Measurements from ENCODE around the gene CASS4. TPM values are rescaled to one million over a fixed set of nuclear protein-coding genes. Genes with fewer than 3 reads are reported as not detected.

Gene CASS4
- total RNA-seq, 1 experiment from 2014 or later: 0.15 TPM

DNA sequence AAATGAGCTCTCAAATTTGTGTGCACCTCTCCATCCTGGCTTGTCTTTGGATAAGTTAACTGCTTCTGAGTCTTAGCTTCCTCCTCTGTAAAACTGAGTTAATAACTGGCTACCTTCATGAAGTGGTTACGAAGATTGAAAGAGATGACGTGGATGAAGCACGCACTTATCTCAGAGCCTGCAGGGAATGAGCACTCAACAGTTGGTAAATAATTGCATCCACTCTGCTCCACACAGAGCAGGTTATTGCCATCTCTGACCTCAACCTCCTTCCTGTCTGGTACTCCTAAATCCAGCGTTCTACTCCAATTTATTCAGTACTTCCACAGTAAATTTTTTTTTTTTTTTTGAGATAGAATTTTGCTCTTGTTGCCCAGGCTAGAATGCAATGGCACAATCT lies 26.9 kb upstream of the CASS4 start:
- H3K27ac ChIP-seq (ENCODE audit: low read length): no peak overlapping the region
- intact Hi-C loops (cut with micrococcal nuclease; ENCODE audit: unreplicated experiment) (no loop called here), in situ Hi-C loops (cut with HindIII; ENCODE audit: low pct_unique_long_range_greater_than_20kb, low sequenced_read_pairs) (no loop called here)
- H3K36me3 ChIP-seq (ENCODE audit: control insufficient read depth, insufficient read depth, low read length): peaks cover 44% of the 10 kb centered on the region
- no TSS peak for BruUV-seq (replicated peaks)
- H3K9me3 ChIP-seq (ENCODE audit: control insufficient read depth, insufficient read depth, low read depth, low read length): no peaks in the 10 kb centered on the region
- H3K4me3 ChIP-seq (ENCODE audit: low read depth in 2 of 2, low read length in 2 of 2): no peak overlapping the region
- DNase-seq (ENCODE audit: low read depth, low spot score) (no peak), ATAC-seq (no peak)
- ChIA-PET CTCF (no interaction called here), POLR2A (no interaction called here)
- H3K4me1 ChIP-seq (ENCODE audit: control insufficient read depth, insufficient read depth, low read length): peaks cover 7% of the 10 kb centered on the region
- TF ChIP-seq, protein P1, sequence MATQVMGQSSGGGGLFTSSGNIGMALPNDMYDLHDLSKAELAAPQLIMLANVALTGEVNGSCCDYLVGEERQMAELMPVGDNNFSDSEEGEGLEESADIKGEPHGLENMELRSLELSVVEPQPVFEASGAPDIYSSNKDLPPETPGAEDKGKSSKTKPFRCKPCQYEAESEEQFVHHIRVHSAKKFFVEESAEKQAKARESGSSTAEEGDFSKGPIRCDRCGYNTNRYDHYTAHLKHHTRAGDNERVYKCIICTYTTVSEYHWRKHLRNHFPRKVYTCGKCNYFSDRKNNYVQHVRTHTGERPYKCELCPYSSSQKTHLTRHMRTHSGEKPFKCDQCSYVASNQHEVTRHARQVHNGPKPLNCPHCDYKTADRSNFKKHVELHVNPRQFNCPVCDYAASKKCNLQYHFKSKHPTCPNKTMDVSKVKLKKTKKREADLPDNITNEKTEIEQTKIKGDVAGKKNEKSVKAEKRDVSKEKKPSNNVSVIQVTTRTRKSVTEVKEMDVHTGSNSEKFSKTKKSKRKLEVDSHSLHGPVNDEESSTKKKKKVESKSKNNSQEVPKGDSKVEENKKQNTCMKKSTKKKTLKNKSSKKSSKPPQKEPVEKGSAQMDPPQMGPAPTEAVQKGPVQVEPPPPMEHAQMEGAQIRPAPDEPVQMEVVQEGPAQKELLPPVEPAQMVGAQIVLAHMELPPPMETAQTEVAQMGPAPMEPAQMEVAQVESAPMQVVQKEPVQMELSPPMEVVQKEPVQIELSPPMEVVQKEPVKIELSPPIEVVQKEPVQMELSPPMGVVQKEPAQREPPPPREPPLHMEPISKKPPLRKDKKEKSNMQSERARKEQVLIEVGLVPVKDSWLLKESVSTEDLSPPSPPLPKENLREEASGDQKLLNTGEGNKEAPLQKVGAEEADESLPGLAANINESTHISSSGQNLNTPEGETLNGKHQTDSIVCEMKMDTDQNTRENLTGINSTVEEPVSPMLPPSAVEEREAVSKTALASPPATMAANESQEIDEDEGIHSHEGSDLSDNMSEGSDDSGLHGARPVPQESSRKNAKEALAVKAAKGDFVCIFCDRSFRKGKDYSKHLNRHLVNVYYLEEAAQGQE (IDR thresholded peaks at IDR 0.05; ENCODE audit: insufficient read depth in 1 of 2, low read depth in 2 of 2, low read length in 1 of 2): no peak
- TF ChIP-seq POLR2AphosphoS5 (IDR thresholded peaks at IDR 0.05; ENCODE audit: low read depth, low read length) (no peak), SIN3A (IDR thresholded peaks at IDR 0.05; ENCODE audit: borderline replicate concordance, insufficient read depth, low read depth, low read length) (no peak), TCF7L2 (IDR thresholded peaks at IDR 0.05; ENCODE audit: low read depth, low read length) (no peak)
- TF ChIP-seq, protein P2, sequence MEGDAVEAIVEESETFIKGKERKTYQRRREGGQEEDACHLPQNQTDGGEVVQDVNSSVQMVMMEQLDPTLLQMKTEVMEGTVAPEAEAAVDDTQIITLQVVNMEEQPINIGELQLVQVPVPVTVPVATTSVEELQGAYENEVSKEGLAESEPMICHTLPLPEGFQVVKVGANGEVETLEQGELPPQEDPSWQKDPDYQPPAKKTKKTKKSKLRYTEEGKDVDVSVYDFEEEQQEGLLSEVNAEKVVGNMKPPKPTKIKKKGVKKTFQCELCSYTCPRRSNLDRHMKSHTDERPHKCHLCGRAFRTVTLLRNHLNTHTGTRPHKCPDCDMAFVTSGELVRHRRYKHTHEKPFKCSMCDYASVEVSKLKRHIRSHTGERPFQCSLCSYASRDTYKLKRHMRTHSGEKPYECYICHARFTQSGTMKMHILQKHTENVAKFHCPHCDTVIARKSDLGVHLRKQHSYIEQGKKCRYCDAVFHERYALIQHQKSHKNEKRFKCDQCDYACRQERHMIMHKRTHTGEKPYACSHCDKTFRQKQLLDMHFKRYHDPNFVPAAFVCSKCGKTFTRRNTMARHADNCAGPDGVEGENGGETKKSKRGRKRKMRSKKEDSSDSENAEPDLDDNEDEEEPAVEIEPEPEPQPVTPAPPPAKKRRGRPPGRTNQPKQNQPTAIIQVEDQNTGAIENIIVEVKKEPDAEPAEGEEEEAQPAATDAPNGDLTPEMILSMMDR (IDR thresholded peaks at IDR 0.05): no peak
- no peaks in the 10 kb centered on the region for H3K27me3 ChIP-seq (ENCODE audit: control insufficient read depth, insufficient read depth, low read length)

DNA sequence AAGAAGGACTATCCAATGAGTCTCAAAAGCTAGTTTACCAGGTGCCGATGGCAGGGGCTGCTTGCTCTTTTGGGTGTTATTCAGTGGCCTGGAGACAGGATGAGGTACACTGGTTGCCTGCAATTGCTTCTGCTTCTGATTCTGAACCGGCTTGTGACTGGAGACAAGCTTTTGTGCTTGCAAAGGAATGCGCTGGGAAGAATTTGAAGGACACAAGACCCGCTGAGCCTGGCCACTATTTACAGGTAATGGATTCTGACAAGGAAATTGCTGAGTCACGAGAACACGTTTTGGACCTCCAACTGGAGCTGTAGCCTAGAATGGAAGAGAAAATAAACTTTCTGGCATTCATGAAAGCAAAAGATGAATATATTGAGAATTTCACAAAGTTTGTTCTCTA lies 25.8 kb upstream of the CASS4 start:
- no TSS peak for BruUV-seq (replicated peaks)
- Histone ChIP-seq H3K4me3 (ENCODE audit: low read depth in 2 of 2, low read length in 2 of 2) (no peak overlapping the region), H3K27me3 (ENCODE audit: control insufficient read depth, insufficient read depth, low read length) (no peaks in the 10 kb centered on the region), H3K4me1 (ENCODE audit: control insufficient read depth, insufficient read depth, low read length) (peaks cover 14% of the 10 kb centered on the region), H3K27ac (ENCODE audit: low read length) (no peak overlapping the region), H3K36me3 (ENCODE audit: control insufficient read depth, insufficient read depth, low read length) (peaks cover 37% of the 10 kb centered on the region), H3K9me3 (ENCODE audit: control insufficient read depth, insufficient read depth, low read depth, low read length) (no peaks in the 10 kb centered on the region)
- ChIA-PET POLR2A (interaction anchor here (0.6 kb wide), 1 partner anchor 27 kb away, joined by 8 read pairs; the partner anchor contains the start of gene FAM210B), CTCF (no interaction called here)
- DNase-seq (ENCODE audit: low read depth, low spot score) (no peak), ATAC-seq (no peak)
- in situ Hi-C loops (cut with HindIII; ENCODE audit: low pct_unique_long_range_greater_than_20kb, low sequenced_read_pairs): no loop called here
- intact Hi-C loops (cut with micrococcal nuclease; ENCODE audit: unreplicated experiment): no loop called here
- TF ChIP-seq, protein P2 (IDR thresholded peaks at IDR 0.05): no peak
- TF ChIP-seq POLR2AphosphoS5 (IDR thresholded peaks at IDR 0.05; ENCODE audit: low read depth, low read length) (no peak), TCF7L2 (IDR thresholded peaks at IDR 0.05; ENCODE audit: low read depth, low read length) (no peak), SIN3A (IDR thresholded peaks at IDR 0.05; ENCODE audit: borderline replicate concordance, insufficient read depth, low read depth, low read length) (no peak)
- TF ChIP-seq, protein P1 (IDR thresholded peaks at IDR 0.05; ENCODE audit: insufficient read depth in 1 of 2, low read depth in 2 of 2, low read length in 1 of 2): no peak

Data from Panc1 (cell line).